HepG2 (cell line): ENCODE data around the gene KRT40.

ENCODE experiments used
- EHMT2 ChIP-seq: fragments of 200-600 bp; sonication (generic); IDR thresholded peaks from 2 replicates; pipeline ENCODE4 v1.7.0; 2017; ENCODE audit warnings: antibody characterized with exemption, low read depth, low read length, borderline replicate concordance
- RBM39 ChIP-seq: fragments of 200-400 bp; formaldehyde crosslinking; IDR thresholded peaks from one replicate; pipeline ENCODE4 v1.6.1; 2018; ENCODE audit warnings: antibody characterized with exemption, mild to moderate bottlenecking, low read depth, low read length; ENCODE audit not compliant: poor library complexity, severe bottlenecking
- TF ChIP-seq, protein P1 (sequence below): sonication (generic); formaldehyde crosslinking; IDR thresholded peaks from 2 replicates; pipeline ENCODE4 v1.8.0; 2022; ENCODE audit warnings: mild to moderate bottlenecking, missing genetic modification reagents; ENCODE audit not compliant: insufficient replicate concordance
- TF ChIP-seq, protein P2 (sequence below): sonication (generic); formaldehyde crosslinking; IDR thresholded peaks from 2 replicates; pipeline ENCODE4 v1.8.1; 2023; ENCODE audit warnings: mild to moderate bottlenecking, missing genetic modification reagents, borderline replicate concordance
- TF ChIP-seq, protein P3 (sequence below): sonication (generic); formaldehyde crosslinking; IDR thresholded peaks from 2 replicates; pipeline ENCODE4 v1.8.1; 2023; ENCODE audit warnings: missing genetic modification reagents, mild to moderate bottlenecking, borderline replicate concordance

DNA sequence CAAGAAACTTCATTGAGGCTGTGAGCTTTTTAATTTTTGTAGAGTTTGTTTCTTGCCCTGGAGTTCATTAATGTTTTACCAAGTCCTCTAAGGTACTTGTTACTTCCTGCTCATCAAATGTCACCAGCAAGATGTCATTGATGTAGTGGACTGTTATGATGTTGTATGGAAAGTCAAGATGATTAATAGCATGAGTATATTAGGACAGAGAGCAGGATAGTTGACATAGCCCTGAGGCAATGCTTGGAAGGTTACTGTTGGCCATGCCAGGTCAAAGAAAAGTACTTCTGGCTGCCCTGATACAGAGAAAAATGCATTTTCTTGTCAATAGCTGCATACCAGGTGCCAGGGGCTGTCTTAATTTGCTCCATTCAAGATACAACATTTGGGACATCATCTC lies 36.2 kb upstream of the KRT40 start:
- TF ChIP-seq, protein P1, sequence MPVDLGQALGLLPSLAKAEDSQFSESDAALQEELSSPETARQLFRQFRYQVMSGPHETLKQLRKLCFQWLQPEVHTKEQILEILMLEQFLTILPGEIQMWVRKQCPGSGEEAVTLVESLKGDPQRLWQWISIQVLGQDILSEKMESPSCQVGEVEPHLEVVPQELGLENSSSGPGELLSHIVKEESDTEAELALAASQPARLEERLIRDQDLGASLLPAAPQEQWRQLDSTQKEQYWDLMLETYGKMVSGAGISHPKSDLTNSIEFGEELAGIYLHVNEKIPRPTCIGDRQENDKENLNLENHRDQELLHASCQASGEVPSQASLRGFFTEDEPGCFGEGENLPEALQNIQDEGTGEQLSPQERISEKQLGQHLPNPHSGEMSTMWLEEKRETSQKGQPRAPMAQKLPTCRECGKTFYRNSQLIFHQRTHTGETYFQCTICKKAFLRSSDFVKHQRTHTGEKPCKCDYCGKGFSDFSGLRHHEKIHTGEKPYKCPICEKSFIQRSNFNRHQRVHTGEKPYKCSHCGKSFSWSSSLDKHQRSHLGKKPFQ (CRISPR knock-in tag): no peak
- TF ChIP-seq RBM39 (no peak), EHMT2 (no peak)
- TF ChIP-seq, protein P2, sequence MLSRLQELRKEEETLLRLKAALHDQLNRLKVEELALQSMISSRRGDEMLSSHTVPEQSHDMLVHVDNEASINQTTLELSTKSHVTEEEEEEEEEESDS (CRISPR knock-in tag): no peak
- TF ChIP-seq, protein P3, sequence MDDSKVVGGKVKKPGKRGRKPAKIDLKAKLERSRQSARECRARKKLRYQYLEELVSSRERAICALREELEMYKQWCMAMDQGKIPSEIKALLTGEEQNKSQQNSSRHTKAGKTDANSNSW (CRISPR knock-in tag): no peak
